Stimulated activated CD8-positive, alpha-beta memory T cell treated with anti-CD3 and anti-CD28 coated beads, Interleukin-2, amount 100 ng/mL, for 48 hours (primary cell): Measurements from ENCODE around the gene NABP2.

Source experiments
- DNase-seq, 2 donors: peaks; one replicate each; pipeline ENCODE4 v3.0.0-alpha.2; 2020; ENCODE audit warnings: low read depth in 2 of 2

The NABP2 gene

DNA sequence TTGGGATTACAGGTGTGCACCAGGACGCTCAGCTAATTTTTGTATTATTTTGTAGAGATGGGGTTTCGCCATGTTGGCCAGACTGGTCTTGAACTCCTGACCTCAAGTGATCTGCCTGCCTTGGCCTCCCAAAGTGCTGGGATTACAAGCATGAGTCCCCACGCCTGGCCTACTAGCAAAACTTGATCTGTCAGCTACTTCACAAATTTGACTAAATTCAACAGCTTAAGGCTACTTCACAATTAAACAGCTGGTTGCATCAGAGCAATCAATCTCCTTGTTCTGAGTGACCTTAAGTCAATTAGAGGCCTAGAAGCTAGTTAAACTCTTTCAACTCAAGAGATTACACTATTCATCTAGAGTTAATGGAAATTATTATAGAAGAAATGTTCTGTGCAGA, 54.8 kb downstream of the NABP2 start:
- no peak for DNase-seq
